ENCODE results near the gene MAGEF1.
"Not testable (repeated sequence)": the region's sequence is repeated elsewhere in the genome, so short reads cannot be mapped to it uniquely, and the experiment has no call there.

Gene MAGEF1

DNA sequence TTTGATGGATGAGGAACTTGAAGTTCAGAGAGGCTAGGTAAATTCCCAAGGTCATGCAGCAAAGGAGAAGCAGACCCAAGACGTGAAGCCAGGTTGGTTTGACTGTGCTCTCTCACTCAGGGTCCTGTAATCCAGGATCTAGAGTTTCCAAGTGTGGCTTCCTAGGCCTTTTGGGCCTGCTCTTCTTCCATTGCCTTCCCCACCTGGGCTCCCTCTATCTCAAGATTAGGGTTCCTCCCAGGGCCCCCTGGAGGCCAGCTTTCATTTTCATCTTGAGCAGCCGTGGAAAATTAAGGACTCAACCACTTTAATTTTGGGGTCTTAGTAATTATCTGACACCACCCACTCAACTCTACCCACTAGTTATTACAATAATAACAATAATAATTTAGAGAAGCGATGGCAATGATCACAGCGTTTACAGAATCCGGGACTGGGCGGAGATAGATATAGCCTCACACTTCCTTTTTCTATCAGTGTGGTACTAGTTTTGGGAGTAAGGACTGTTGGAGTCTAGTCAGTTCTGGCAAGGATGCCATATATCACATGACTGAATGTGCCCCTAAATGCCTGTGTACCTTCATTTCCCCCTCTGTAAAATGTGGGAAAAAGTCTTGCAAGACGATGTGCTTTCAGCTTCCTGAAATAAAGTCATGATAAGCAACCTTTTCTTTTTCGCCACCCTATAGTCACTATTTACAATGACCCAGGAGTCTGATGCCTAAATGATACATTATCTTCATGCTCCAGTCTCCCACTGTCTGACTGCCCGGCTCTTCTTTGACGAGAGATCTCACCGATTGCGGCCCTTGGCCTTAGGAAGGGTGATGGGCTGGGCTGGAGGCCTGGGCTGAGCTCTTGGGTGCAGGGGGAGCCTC, 30.2 kb upstream of the MAGEF1 start:
- DNase-seq, result no peak

DNA sequence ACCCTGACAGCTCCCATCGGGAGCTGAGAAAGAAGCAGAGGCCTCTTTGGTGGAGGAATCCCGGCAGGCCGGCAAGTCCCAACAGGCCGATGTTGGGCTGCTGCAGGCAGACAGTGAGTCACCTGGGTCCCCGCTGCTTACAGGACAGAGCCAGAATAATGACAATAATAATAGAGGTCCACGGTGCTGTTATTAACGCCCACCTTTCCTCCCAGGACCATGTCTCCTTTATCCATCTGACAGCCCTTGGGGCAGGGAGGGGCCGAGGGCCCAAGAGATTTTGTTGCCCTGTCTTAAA, 29.3 kb upstream of the MAGEF1 start:
- no peak for DNase-seq

GRCh38 chr3:184740509-184741258, 28.8 kb upstream of the MAGEF1 start:
- no peak for DNase-seq

DNA sequence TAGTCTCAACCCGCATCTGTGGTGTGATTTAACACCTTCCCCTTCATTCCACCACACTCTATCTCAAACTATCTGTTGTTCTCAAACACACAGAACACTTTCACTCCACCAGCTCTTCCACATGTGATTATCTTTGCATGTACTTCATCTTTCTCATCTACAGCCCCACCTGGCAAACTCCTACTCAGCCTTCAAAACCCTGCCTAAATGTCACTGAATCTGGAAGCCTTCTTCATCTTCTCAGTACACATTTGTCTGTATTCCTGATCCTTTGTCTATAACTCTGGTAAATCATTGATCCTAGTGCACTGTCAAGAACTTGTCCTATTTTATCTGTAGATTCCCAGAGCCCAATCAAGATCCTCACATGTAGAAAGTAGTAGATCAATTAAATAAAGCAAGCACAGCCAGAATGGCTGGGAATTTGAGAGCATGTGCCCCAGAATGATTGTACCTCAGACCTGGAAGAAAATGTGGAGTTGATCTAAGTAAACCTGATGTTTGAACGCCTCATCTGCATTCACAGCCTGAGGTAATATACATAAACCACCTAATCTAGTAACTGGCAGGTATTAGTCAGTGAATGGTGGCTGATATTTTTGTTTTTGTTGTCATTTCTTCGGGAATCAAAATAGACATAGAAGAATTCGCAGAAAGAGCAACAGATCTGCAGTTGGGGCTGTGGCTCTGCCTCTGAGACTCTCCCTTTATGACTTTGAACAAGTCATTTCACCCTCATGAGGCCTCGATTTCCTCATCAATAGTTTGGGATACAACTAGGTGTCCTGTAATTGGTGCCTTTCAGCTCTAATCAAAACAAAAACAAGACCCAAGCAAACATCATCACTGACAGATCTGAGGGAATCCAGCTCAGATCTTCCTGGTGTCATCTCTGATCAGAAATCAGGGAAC, 28.0 kb upstream of the MAGEF1 start:
- DNase-seq, result no peak

DNA sequence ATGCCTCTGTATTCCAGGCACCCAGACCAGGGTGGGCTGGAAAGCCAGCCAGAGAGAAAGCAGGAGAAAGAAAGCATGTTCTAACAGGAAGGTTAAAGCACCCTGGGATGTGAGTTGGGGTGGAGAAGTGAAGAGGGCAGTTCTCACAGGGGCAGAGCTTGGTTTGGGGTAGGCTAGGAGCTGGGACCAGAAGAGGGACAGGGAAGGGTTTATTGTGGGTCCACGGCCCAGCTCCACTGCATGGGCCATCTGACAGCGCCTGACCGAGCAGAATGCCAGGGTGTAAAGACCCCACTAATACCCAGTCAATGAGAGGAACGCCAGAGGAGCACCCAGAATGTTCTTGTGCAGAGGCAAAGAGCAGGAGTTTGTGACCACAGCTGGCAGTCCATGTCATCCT, 27.1 kb upstream of the MAGEF1 start:
- DNase-seq, result no peak

- no peak for DNase-seq
These were observed 26.6 kb upstream of the MAGEF1 start for GRCh38 chr3:184738506-184738890.

DNA sequence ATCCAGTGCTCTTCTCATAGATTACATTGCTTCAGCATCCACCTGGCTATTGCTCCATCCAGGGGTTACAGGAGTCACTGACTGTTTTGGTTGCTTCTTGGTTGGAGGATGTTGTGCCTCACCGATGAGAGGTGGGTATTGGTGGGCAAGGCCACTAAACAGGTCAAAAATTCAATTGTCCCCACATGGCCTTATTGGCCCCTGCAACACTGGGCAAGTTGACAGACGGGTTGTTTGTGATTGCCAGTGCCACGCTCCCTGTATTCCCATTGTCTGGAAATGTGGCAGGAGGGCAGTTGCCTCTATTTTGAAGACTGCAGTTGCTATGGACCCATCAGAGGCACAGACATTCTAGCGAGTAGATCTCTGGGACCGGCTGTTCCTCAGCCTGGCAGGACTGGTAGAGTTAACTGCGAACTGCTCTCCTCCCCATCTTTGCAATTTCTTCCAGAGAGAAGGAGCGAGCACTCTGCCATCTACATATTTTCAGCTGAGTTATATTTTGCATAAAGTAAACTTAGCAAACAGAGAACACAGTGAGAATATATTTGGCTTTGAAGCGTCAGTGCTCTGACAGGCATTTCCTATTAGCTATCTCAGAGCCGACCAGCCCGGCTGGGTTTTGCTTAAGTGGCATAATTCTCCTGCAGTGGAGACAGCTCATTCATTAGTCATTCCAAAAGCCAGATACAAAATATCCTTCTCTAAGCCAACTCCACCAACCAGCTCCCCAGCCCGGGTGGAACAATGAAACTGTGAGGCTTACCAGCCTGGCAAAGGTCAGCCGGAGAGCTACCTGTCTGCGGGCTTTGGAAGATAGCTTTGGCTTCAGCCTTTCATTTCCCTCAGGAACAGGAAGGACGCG, 26.0 kb upstream of the MAGEF1 start:
- no peak for DNase-seq

GRCh38 chr3:184737063-184737462, 25.2 kb upstream of the MAGEF1 start:
- no peak for DNase-seq

DNA sequence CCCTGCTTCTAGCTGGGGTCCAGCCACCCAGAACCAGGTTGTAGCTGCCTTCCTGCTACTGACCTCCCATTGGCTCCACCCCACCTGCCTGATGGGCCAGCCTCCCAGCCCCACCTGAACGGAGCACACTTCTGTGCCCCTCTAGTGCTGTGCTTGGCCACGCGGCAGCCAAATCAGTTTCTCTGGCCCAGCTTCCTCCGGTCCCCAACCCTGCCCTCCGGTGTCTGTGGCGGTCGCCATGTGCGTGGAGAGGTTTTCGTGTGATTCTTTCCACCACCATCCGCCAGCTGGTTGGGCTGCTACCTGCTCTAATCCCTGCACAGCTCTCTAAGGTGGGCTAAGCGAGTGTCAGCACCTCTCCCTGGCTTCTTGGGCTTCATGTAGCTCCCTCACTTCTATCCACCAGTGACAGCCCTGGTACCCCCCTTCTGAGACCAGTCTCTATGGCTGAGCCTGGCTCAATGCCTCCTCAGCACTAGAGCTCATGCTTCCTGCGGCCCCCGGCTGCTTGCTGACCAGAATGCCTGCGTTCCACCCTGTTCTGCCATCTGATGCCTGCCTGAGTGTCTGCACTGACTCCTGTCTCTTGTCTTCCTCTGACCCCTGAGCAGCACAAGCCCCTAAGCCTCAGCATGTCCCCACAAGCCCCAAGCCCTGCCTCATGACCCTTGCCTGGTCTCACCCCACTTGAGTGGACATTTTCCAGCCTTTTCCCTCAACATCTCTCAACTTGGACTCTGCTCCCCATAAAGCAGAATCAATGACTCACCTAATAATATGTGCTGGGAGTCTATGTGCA, 23.2 kb upstream of the MAGEF1 start:
- DNase-seq, result no peak

DNA sequence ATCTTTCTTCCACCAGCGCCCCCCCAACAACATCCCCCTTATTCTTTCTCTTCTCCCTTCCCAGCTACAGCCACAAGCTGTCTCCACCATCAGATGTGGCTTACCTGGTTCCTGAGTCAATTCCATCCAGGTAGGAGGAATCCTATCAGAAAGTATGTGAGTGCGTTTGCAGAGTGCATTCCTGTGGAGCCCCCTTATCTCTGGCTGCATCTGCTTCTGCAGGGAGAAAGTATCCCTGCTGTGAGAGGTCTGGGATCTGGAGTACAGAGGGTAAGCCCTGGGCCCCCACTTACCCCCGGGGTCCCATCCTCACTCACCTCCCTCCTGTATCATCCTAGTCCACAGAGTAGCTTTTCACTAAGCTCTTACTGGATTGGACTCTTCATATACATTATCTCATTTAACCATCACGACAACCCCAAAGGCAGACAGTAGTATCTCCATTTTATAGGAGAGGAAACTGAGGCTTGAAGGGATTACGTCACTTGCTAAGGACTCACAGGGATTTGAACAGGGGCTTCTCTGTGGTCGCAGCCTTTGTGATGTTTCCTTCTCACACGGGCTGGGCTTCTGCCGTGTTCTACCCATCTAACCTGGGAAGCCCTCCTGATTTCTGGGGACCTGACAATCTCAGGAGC, 22.2 kb upstream of the MAGEF1 start:
- no peak for DNase-seq

DNA sequence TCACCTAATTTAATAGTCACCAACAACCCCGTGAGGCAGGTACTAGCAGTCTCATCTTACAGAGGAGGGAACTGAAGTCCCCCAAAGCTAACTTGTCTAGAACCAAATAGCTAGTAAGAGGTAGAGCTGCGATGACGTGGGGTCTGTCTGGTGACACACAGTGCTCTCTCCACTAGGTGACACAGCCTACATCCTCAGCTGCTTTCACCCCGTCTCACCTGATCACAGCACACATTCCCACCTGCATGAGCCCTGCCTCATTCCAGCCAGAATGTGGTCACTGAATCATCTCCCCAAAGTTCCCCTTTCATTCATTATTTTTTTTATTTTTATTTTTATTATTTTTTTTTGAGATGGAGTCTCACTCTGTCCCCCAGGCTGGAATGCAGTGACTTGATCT, 21.3 kb upstream of the MAGEF1 start:
- no peak for DNase-seq

- DNase-seq, result no peak
These were observed 20.1 kb upstream of the MAGEF1 start for GRCh38 chr3:184731786-184732537.

- DNase-seq, result no peak
These were observed 19.1 kb upstream of the MAGEF1 start for GRCh38 chr3:184730924-184731323.

DNA sequence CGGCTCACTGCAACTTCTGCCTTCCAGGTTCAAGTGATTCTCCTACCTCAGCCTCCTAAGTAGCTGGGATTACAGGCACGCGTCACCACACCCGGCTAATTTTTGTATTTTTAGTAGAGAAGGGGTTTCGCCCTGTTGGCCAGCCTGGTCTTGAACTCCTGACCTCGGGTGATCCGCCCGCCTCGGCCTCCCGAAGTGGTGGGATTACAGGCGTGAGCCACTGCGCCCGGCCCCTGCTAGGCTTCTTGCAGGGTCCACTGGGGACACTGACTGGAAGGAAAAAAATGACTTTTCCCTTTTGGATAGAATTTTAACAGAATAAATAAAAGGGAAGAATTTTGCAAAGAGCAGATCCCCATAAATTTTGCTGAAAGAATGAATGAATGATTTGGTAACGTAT, 17.3 kb upstream of the MAGEF1 start:
- not testable (repeated sequence) for DNase-seq

DNA sequence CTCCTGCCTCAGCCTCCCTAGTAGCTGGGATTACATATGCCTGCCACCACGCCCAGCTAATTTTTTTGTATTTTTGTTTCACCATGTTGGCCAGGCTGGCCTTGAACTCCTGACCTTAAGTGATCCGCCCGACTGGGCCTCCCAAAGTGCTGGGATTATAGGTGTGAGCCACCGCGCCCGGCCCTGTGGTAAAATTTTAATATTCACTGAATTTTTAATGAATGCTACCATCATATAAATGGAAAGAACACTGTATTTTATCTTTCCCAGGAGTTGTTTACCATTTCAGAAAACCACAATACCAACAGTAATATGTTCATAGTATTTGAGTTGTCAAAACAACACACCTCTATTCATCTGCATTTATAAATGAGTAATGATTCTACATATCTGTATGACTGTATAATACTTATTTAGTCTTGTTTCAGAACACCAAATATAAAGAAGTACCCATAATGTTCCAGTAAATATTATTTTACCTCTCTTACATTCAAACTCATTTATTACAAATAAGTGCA, 16.2 kb upstream of the MAGEF1 start:
- DNase-seq, result no peak

DNA sequence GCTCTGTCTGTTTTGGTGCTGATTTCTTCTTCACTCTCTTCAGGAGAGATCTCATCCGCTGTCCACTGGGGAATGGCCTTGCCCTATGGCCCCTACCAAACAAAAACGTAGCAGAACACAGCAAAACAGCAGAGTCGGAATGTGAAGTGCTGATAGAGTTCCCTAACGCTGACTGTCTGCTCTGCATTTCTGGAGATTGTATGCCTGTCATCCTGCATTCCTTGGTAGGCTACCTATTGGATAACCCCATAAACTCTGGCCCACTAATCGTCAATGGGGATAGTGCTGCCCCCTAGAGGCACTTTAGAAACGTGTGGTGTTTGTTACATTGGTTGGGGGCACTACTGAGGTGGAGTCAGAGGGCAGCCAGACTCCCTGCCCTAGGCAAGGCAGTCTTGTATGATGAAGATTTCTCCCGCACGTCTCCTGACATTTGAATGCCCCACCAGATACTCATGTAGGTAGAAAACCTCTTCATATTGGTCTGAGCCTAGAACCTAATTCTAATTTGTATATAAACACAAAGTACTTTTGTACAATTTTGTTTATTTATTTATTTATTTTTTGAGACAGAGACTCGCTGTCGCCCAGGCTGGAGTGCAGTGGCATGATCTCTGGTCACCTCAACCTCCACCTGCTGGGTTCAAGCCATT, 15.6 kb upstream of the MAGEF1 start:
- DNase-seq, result no peak

DNA sequence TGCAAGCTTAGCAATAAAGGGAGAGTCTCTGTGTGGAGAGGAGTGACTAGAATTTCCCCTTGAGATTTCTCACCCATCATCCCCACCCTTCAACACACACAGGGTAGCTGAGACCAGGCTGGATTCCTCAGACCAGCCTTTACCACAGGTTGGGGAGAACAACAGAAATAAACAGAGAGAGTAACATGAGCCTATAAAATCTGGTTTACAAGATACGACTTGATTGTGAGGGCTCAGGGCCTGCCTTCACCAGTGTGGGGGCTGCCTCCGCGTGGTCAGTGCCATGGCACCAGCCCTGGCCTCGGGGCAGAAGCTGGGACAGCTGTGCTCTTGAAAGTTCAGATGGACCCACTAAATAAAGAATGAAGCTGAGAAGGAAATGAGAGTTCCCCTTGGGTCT, 14.6 kb upstream of the MAGEF1 start:
- DNase-seq, result no peak

- DNase-seq, result no peak
These were observed 13.4 kb upstream of the MAGEF1 start for GRCh38 chr3:184725176-184725719.

- no peak for DNase-seq
These were observed 12.8 kb upstream of the MAGEF1 start for GRCh38 chr3:184724699-184725098.

Data from activated CD4-positive, CD25-positive, alpha-beta regulatory T cell (primary cell).